Omental fat pad (tissue), 4 donors: ENCODE measurements around the gene COLEC12. TPM values are rescaled to one million over a fixed set of nuclear protein-coding genes. Genes with fewer than 3 reads are reported as not detected.
A peak's percentile ranks its signal among the peaks of the same experiment; 100 is the strongest.

Source experiments
- ATAC-seq: fragments of 150-250 bp; one replicate; pipeline ENCODE4 v1.9.1; 2016; ENCODE audit warnings: mild to moderate bottlenecking, moderate library complexity; ENCODE audit not compliant: low FRiP score
- DNase-seq: peaks from one replicate; pipeline ENCODE4 v3.0.0-alpha.2; 2019; ENCODE audit warnings: low spot score
- CTCF ChIP-seq, 3 donors: fragments of 450-650 bp; IDR thresholded peaks; one replicate each; pipeline ENCODE4 v1.5.1; 2016 to 2017; ENCODE audit warnings: antibody characterized with exemption in 3 of 3, mild to moderate bottlenecking in 3 of 3, moderate library complexity in 2 of 3
- total RNA-seq, 4 donors: library from RNA; depleted of rRNA; stranded (reverse); fragments of >200 nt; gene quantifications; one replicate each; pipeline ENCODE4 v1.1.0, GENCODE V29; 2016

COLEC12 gene
- total RNA-seq, 4 donors from 2014 or later: 25.3 to 54.8 (median 42.7) TPM

GRCh38 chr18:457140-457519, 43.4 kb downstream of the COLEC12 start:
- no peak for DNase-seq
- no peak for ATAC-seq
- no peak for TF ChIP-seq CTCF (IDR thresholded peaks at IDR 0.05)

- TF ChIP-seq CTCF (IDR thresholded peaks at IDR 0.05): no peak
- DNase-seq (no peak), ATAC-seq (peak; percentile 22)
Observed at GRCh38 chr18:456361-457139, 44.0 kb downstream of the COLEC12 start.

- no peak for TF ChIP-seq CTCF (IDR thresholded peaks at IDR 0.05)
- no peak for ATAC-seq
- no peak for DNase-seq
Observed at GRCh38 chr18:453400-453799, 47.1 kb downstream of the COLEC12 start.

- DNase-seq: no peak
- no peak for TF ChIP-seq CTCF (IDR thresholded peaks at IDR 0.05)
- no peak for ATAC-seq
Observed at GRCh38 chr18:452816-453215, 47.7 kb downstream of the COLEC12 start.

GRCh38 chr18:449374-449773, 51.1 kb downstream of the COLEC12 start:
- ATAC-seq (peak; percentile 79), DNase-seq (no peak)
- TF ChIP-seq CTCF (IDR thresholded peaks at IDR 0.05): no peak

GRCh38 chr18:448116-448790, 52.2 kb downstream of the COLEC12 start:
- ATAC-seq (no peak), DNase-seq (no peak)
- no peak for TF ChIP-seq CTCF (IDR thresholded peaks at IDR 0.05)
